ENCODE results near the gene FBLIM1.

FBLIM1 gene

GRCh38 chr1:15748690-15749398 lies 9.8 kb upstream of the FBLIM1 start:
- DNase-seq = no peak

- DNase-seq = no peak
Observed at GRCh38 chr1:15749399-15750291, 8.9 kb upstream of the FBLIM1 start.

GRCh38 chr1:15750924-15751323 lies 7.7 kb upstream of the FBLIM1 start:
- DNase-seq = no peak

DNA sequence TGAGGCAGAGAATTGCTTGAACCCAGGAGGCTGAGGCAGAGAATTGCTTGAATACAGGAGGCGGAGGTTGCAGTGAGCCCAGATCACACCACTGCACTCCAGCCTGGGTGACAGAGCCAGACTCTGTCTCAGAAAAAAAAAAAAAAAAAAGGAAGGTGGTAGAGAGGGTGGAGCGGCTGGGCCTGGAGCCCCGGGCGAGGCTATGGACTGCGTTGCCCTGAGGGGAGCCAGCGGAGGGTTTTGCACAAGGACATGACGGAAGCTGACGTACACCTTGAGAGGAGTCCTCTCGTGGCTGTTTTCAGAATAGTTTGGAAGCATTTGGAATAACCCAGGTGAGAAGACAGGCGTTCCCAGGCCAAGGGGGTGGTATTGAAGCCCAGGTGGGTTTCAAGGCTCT lies 6.9 kb upstream of the FBLIM1 start:
- DNase-seq = no peak

DNA sequence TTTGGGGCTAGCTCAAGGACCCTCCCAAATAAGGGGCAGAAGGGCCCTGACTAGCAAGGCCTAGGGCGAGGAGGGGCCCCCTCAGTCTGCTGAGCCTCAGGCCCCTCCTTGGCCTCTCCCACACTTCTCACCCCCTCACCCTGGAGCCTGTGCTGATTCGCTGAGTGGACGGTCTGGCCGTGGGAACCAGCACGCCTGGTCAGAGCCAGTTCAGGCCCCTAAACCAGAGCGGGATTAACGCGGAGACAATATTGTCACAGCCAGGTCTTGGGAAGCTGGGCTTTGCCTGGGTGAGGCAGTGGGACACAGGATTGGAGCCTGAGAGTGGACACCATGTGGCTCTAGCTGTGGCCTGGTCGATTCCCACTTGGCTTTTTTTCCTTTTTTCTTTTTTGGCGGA lies 4.8 kb upstream of the FBLIM1 start:
- no peak for DNase-seq

DNA sequence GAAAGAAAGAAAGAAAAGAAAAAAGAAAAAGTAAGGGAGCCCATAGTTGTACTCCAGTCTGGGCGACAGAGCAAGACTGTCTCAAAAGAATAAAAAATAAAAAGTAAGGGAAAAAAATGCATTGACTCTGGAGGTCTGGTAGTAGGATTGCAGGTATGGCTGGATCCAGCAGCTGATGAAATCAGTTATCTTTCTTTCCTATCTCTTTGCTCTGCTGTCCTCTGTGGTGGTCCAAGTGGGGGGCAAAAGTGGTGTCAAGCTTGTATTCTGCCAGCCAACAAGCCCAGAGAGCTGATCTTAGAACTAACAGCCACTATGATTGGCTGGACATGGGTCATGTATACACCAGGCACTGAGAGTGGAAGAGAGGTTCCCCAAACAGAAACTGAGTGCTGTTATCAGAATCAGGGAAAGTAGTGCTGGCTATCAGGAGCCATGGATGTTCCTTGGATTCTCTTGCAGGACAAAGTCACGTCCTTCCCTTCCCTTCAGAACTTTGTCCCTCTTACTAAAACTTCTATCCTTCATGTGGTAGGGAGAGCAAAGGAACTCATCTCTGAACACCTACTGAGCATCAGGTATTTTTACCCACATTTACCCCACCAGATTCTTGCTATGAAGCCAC lies 3.5 kb upstream of the FBLIM1 start:
- DNase-seq = no peak

DNA sequence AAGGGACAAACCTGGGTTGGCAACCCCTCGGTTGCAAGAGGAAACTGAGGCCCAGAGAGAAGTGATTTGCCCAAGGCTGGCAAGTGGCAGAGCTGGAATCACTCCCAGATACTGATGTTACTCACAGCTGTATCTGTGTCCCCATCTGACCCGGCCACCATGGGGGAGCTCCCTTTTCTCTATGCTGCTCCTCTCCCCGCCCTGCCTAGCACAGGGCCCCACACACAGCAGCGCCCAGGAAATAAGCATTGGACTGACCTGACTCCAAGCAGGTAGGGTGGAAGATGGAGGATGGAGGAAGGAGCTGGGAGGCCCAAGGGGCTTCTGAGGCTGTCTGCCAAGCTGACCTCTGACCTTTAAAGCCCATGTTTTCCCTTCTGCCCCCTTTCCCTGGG lies 3.0 kb upstream of the FBLIM1 start:
- no peak for DNase-seq

GRCh38 chr1:15756143-15757015 lies 2.2 kb upstream of the FBLIM1 start:
- DNase-seq = no peak

- DNase-seq = no peak
Observed at GRCh38 chr1:15757016-15757543, 1.5 kb upstream of the FBLIM1 start.

- DNase-seq = no peak
Observed at GRCh38 chr1:15757575-15758342, 836 bp upstream of the FBLIM1 start.

- no peak for DNase-seq
Observed at GRCh38 chr1:15758953-15759661, 512 bp downstream of the FBLIM1 start.

DNA sequence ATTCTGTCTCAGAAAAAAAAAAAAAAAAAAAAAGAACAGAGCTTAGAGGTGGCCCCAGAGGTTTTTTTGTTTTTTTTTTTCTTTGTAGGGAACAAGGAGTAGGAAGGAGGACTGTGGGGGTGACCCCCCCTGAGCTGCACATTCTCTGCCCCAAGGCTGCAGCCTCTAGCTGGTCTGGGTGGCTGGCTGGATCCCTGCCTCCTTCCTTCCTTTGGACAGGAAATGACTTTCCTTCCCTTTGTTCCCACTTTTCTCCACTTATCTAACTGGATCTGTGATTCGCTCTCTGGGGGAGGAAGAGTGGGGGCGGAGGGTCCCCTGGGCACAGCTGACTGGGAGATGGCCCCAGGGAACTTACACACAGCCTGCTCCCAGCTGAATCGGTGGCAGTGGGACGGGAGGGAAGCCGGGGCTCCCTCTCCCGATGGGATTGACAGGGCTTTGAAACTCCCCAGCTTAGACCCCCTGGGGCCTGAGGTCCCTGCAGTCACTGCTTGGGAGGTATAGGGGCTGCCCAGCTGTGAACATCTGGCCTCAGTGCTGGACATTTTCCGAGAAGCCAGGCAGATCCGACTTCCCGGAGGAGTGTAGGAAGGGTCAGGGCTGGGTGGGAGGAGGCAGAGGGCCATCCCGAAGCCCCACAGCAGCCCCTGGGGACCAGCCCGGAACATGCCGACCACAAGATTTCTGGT lies 2.1 kb downstream of the FBLIM1 start:
- DNase-seq = no peak

DNA sequence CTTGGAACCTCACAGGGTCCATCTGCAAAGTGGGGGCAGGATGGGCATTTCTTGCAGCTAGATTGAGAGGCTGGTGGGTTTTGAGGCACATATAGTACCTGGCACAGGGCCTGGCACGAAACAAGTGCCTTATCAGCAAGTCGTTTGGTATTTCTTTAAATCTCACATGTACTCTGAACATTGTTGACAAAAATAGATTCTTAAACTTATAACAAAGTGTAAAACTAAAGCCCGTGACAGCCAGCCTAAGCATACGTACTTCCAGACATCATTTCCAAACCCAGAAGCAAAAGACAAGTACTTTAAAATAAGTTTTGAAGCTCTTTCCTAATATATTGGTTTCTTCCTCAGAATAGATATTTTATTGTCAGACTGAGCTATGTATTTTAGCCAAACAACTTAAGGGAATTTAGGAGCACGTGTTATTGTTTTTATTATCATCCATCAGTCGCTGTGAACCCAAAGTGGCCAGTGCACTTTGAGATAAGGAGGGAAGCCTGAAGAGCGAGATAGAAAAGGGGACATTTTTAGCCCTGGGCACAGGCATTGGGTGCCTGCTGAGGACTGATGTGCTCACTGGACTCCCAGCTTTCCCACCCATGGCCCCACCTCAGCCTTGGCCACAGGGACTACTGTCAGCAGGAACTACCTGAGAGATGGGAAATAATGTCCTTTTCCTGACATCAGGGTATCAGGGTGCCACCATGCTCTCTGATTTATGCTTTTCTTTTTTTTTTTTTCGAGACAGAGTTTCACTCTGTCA lies 3.0 kb downstream of the FBLIM1 start:
- DNase-seq = no peak

DNA sequence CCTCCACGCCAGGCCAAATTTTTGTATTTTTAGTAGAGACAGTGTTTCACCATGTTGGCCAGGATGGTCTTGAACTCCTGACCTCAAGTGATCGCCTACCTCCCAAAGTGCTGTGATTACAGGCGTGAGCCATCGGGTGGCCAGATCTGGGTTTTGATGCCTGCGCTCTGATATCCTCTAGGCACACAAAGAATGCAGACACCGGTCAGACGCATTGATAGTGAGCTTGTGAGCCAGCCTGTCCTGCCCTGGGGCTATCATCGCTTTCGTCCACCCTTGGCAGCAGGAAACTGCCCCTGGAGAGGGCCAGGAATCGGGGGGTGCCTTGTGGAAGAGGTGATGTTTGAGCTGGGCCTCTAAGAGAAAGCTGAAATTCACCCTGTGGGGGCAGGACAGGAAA lies 4.0 kb downstream of the FBLIM1 start:
- no peak for DNase-seq

DNA sequence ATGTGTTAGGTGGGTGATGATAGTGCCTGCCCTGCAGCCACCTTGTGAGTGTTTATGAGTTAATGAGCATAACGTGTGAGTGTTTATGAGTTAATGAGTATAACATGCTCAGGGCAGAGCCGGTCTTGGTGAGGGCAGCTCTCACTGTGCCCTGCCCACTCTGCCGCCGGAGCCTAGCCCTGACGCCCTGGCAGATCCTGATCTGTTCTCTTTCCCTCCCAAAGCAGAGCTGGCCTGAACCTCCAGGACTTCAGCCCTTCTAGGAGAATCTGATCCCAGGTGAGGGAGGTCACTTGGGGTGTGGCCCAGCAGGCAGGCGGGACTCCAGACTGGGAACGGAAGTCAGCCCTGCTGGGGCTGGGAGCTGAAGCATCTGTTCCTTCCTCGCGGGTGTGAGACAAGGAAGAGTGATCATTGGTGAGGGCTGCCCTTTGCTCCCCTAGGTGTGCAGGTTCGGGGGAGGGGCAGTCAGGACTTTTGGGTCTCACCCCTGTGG lies 5.7 kb downstream of the FBLIM1 start:
- no peak for DNase-seq

- DNase-seq = no peak
Observed at GRCh38 chr1:15764890-15765289, 6.3 kb downstream of the FBLIM1 start.

DNA sequence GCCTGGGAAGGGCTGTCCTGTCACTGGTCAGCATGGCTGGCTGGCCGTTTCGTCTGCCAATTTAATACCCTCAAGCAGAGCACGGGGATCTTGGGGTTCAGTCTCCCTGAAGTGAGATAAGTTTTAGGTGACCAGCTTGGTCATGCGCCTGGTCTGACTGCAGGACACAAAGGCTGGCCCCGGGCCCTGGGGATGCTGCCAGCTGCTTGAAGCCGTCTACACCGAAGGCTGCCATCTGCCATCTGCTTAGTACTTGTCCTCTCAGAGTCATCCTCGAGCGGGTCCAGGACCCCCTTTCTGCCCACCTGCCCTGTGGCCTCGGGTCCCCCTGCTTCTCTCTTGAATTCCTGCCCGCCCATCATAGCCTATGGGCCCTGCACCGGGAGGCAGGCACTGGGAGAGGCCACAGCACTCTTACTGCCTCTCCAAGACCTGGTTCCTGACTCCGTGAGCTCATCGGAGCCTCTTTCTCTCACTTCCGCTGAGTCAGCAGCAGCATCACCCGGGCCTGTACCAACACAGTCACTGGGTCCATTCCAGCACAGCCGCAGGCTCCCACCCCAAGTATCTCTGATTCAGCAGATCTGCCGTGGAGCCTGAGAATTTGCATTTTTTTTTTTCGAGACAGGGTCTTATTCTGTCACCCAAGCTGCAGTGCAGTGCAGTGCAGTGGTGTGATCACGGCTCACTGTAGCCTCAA lies 7.0 kb downstream of the FBLIM1 start:
- no peak for DNase-seq

GRCh38 chr1:15767941-15768340 lies 9.3 kb downstream of the FBLIM1 start:
- no peak for DNase-seq

DNA sequence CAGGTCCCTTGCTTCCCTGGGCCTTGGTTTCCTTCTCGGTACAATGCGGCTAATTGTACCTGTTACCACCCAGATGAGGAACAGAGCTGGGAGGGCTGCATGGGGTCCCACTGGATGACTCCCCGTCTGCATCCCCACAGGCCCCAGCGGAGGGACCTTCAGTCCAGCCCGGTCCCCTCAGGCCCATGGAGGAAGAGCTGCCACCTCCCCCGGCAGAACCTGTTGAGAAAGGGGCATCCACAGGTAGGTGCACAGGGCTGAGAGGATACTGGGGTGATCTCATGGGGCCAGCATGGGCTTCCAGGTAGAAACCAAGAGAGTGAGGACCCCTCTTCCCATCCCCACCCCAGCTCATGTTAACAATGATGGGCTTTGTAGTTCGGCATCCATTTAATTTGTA lies 9.8 kb downstream of the FBLIM1 start:
- DNase-seq = no peak
